HUDEP-2 (cell line): ENCODE measurements around the gene UBA1.
"Not testable (repeated sequence)": the region's sequence is repeated elsewhere in the genome, so short reads cannot be mapped to it uniquely, and the experiment has no call there.

Experiments
- DNase-seq, 76 experiments: peaks; one replicate each; lab custom pipeline; 2025; ENCODE audit not compliant: unreplicated experiment in 76 of 76; lab: John Stamatoyannopoulos, UW

Gene UBA1

DNA sequence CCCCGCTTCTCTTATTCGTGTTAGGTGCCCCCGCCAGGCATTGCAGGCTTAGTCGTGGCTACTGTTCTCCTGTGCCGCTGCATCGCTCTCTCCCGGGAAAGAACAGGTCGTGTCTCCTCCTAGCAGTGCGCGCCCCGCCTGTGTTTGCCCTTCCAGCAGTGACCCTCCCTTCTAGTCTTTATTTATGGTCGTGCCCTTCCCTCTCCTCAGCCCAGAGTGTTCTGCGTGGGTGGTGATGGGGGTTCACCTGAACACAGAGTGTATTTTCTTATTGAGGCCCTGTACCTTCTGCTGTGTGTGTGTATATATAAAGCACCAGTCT is 54.3 kb downstream of the UBA1 start:
- DNase-seq, result no peak

DNA sequence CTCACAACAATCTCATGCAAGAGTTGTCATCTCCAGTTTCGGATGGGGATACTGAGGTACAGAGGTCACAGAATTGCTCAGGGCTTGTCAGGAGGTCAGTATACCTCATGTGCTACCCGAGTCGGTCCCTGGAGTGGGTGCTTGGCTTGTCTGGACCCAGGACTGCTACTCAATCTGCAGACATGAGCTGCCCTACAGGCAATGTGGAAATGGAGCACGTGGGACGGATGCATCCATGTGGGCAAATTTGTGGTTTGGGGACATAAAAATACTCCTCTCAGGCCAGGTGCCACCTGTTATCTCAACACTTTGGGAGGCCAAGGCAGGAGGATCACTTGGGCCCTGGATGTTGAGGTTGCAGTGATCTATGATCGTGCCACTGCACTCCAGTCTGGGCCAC is 54.9 kb downstream of the UBA1 start:
- no peak for DNase-seq

DNA sequence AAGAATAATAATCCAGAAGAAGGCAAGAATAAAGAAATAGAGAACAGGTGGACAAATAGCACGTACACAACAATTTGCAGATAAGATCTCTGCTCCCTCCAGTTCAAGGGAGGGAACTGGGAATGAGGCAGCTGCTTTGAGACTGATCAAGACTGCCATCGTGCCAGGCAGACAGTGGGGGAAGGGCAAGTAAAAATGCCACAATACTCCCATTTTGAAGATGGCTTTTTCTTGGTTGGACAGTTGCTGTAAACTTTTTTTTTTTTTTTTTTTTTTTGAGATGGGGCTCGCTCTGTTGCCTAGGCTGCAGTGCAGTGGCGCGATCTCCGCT is 56.4 kb downstream of the UBA1 start:
- no peak for DNase-seq

DNA sequence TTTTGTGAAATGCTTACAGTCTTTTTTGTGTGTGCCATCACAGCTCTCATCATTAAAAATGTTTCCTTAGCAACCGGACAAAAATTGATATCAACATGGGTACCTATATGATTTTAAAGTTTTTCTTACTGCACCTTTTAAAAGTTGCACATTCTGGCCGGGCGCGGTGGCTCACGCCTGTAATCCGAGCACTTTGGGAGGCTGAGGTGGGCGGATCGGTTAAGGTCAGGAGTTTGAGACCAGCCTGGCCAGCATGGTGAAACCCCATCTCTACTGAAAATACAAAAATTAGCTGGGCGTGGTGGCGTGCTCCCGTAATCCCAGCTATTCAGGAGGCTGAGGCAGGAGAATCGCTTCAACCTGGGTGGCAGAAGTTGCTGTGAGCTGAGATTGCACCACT is 64.0 kb downstream of the UBA1 start:
- not testable (repeated sequence) for DNase-seq
